Measurements from ENCODE around the gene ANXA10. TPM values are rescaled to one million over a fixed set of nuclear protein-coding genes. Genes with fewer than 3 reads are reported as not detected.

ANXA10 gene
- total and polyA plus RNA-seq, 2 of the 4 experiments (the other 2 are of a cell fraction) = 0.44 to 0.72 TPM

- H3K9me3 ChIP-seq (ENCODE audit: control insufficient read depth, insufficient read depth, low read length) = no peaks in the 10 kb centered on the region
- H4K5ac ChIP-seq (ENCODE audit: low read depth, low read length) = no peak overlapping the region
- H3K4me1 ChIP-seq (ENCODE audit: control insufficient read depth, insufficient read depth, low read length) = no peaks in the 10 kb centered on the region
- no peak overlapping the region for H2AFZ ChIP-seq (replicated peaks; ENCODE audit: low read length, poor library complexity)
- H3K27ac ChIP-seq (ENCODE audit: insufficient read depth, low read length) = no peak overlapping the region
- ATAC-seq (ENCODE audit: low read depth) (no peak), DNase-seq (no peak)
- H2AK5ac ChIP-seq (ENCODE audit: low read depth, low read length) = no peak overlapping the region
- no peaks in the 10 kb centered on the region for H3K9me1 ChIP-seq (ENCODE audit: insufficient read depth, low read length)
- H3K23ac ChIP-seq (ENCODE audit: low read depth, low read length) = no peak overlapping the region
- no peak overlapping the region for H2BK15ac ChIP-seq (ENCODE audit: low read depth, low read length)
- no peak overlapping the region for H3K56ac ChIP-seq (ENCODE audit: extremely low read depth, insufficient read depth, low read length)
- no peak for TF ChIP-seq CTCF (conservative IDR thresholded peaks at IDR 0.05; ENCODE audit: low read depth, low read length)
- no peak for TF ChIP-seq POLR2A (IDR thresholded peaks at IDR 0.05; ENCODE audit: low read depth, low read length)
- no peak for TF ChIP-seq RFX5 (IDR thresholded peaks at IDR 0.05; ENCODE audit: low read depth, low read length)
- no peak for TF ChIP-seq MAZ (IDR thresholded peaks at IDR 0.05; ENCODE audit: borderline replicate concordance, low read depth, low read length)
- TF ChIP-seq RAD21 (IDR thresholded peaks at IDR 0.05; ENCODE audit: low read length) = no peak
- no peak for TF ChIP-seq MAFK (IDR thresholded peaks at IDR 0.05; ENCODE audit: low read depth, low read length)
- no peak for TF ChIP-seq ELK1 (IDR thresholded peaks at IDR 0.05; ENCODE audit: borderline replicate concordance, low read depth, low read length)
- no peak for TF ChIP-seq SMC3 (IDR thresholded peaks at IDR 0.05; ENCODE audit: low read depth, low read length)
- no peak for TF ChIP-seq CHD1 (IDR thresholded peaks at IDR 0.05; ENCODE audit: low read depth, low read length)
- no peak for TF ChIP-seq NFE2L2 (IDR thresholded peaks at IDR 0.05; ENCODE audit: low read depth, low read length)
- no peaks in the 10 kb centered on the region for H4K20me1 ChIP-seq (ENCODE audit: insufficient read depth, low read length)
- no peak overlapping the region for H3K9ac ChIP-seq (ENCODE audit: low read depth, low read length)
- intact Hi-C loops (cut with micrococcal nuclease) = no loop called here
- no peak overlapping the region for H2BK120ac ChIP-seq (ENCODE audit: low read depth, low read length)
- no peak overlapping the region for H2BK5ac ChIP-seq (ENCODE audit: low read depth, low read length, poor library complexity, severe bottlenecking)
- no peak overlapping the region for H3K18ac ChIP-seq (ENCODE audit: low read depth, low read length)
- no peak overlapping the region for H4K8ac ChIP-seq (ENCODE audit: low read depth in 2 of 2, low read length in 2 of 2)
- H3K4ac ChIP-seq (ENCODE audit: low read depth, low read length) = no peak overlapping the region
- no peak overlapping the region for H3K14ac ChIP-seq (replicated peaks; ENCODE audit: low read depth, low read length)
- no peak overlapping the region for H2AK9ac ChIP-seq (replicated peaks; ENCODE audit: low read depth, low read length, poor library complexity)
- BruUV-seq (replicated peaks) = no TSS peak
- in situ Hi-C loops (cut with MboI; ENCODE audit: low sequenced_read_pairs) = loop anchor here (5.0 kb wide), 1 partner anchor 1049 kb away; no protein-coding TSS in a partner anchor
- POLR2A ChIA-PET (ENCODE audit: unreplicated experiment) = no interaction called here
- no peak overlapping the region for H4K91ac ChIP-seq (ENCODE audit: insufficient read depth, low read depth, low read length)
- H3K4me2 ChIP-seq (ENCODE audit: low read depth, low read length) = no peak overlapping the region
- WGBS, 2 experiments (ENCODE audit: extremely low coverage in 2 of 2, insufficient read length in 1 of 2) = no CpG with 5 or more reads among the region's 1 CpG
- no peaks in the 10 kb centered on the region for H3K36me3 ChIP-seq (ENCODE audit: control insufficient read depth, insufficient read depth, low read length)
- no peak overlapping the region for H2BK20ac ChIP-seq (ENCODE audit: low read depth, low read length)
- dilution Hi-C loops (cut with HindIII; ENCODE audit: low sequenced_read_pairs, unreplicated experiment) = no loop called here
- no peaks in the 10 kb centered on the region for H3K27me3 ChIP-seq (ENCODE audit: control insufficient read depth, insufficient read depth, low read length)
- CTCF ChIA-PET = no interaction called here
- H3K79me1 ChIP-seq (ENCODE audit: low read depth in 1 of 2, low read length in 2 of 2) = no peaks in the 10 kb centered on the region
- no peak overlapping the region for H3K4me3 ChIP-seq (ENCODE audit: insufficient read depth, low read depth, low read length)
Observed at GRCh38 chr4:168070903-168071302, 21.4 kb upstream of the ANXA10 start.
